MG63 (cell line): ENCODE measurements around the gene FER. TPM values are rescaled to one million over a fixed set of nuclear protein-coding genes. Genes with fewer than 3 reads are reported as not detected.
A peak's percentile ranks its signal among the peaks of the same experiment; 100 is the strongest.

Experiments used
- DNase-seq: peaks from one replicate; pipeline ENCODE4 v3.0.0-alpha.2; 2020
- H3K27me3 ChIP-seq: fragments of 250-450 bp; sonication (Bioruptor Pico); 2 replicates; pipeline ENCODE4 v1.5.1; 2020; ENCODE audit warnings: mild to moderate bottlenecking, moderate library complexity
- H3K36me3 ChIP-seq: fragments of 250-450 bp; sonication (Bioruptor Pico); 2 replicates; pipeline ENCODE4 v1.5.1; 2020; ENCODE audit warnings: mild to moderate bottlenecking, moderate library complexity
- H3K4me3 ChIP-seq: fragments of 250-450 bp; sonication (Bioruptor Pico); 2 replicates; pipeline ENCODE4 v1.5.1; 2020; ENCODE audit warnings: mild to moderate bottlenecking, moderate library complexity
- H3K9me3 ChIP-seq: fragments of 250-450 bp; sonication (Bioruptor Pico); 2 replicates; pipeline ENCODE4 v1.5.1; 2020; ENCODE audit warnings: mild to moderate bottlenecking, moderate library complexity
- total RNA-seq: library from RNA; depleted of rRNA; stranded (reverse); fragments of >200 nt; shearing (Covaris generic); gene quantifications from 2 replicates; pipeline ENCODE4 v1.2.3, GENCODE V29; 2014; ENCODE audit warnings: low replicate concordance

Gene FER
- total RNA-seq, 1 experiment from 2014 or later: 5.9 TPM

DNA sequence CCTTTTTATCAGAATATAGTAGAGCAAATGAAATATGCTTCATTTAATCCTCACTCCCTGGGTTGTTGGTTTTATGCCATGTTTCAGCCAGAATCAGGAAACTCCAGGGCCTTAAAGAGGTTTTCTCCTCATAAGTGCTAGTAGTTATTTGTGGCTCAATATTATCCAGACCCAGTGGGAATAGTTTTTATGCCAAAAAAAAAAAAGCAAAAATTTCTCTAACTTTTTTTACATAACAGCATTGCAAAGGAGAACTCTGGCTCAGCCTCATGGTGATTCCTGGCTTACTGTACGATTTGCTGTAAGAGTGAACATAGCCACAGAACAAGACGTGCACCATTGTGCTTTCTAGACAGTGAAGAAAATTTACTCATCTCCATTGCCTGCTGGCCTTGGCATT is 429.5 kb downstream of the FER start:
- Histone ChIP-seq H3K27me3 (no peaks in the 10 kb centered on the region), H3K9me3 (0 out of 2 replicates have a peak, but pooled peaks cover 2% of the 10 kb centered on the region), H3K4me3 (no peak overlapping the region), H3K36me3 (no peaks in the 10 kb centered on the region)
- DNase-seq: no peak

DNA sequence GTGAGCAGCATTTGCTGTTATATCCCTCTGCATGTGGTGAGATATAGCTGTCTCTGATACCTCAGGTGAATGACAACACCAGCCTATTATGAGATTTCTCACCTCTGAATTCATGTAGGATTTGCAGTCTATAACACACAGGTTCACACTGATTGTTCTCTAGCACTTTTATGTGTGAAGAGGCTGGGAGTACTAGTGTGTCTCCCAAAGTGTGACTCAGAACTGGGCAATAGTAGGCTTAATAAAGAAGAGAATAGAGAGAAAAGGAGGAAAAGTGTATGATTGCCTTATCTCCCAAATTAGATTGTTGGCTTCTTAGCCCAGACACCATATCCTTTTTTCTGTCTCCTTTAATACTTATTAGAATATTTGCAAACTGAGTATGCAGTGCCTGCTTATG is 430.1 kb downstream of the FER start:
- DNase-seq: no peak
- H3K4me3 ChIP-seq: no peak overlapping the region
- no peaks in the 10 kb centered on the region for H3K27me3 ChIP-seq
- H3K9me3 ChIP-seq: 0 out of 2 replicates have a peak, but pooled peaks cover 2% of the 10 kb centered on the region
- H3K36me3 ChIP-seq: no peaks in the 10 kb centered on the region

DNA sequence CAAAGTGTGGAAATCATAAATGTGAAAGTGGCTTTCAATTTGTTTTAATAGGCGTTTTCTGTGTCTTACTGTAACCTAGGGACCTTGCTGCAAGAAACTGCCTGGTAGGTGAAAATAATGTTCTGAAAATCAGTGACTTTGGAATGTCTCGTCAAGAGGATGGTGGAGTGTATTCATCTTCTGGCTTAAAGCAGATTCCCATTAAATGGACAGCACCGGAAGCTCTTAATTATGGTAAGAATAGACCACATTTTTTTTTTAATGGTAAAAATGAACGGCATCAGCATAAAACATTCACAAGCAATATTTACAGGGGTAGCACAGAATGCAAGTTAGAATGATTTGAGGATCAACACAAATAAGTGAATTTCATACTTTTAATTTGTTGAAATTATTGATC is 433.0 kb downstream of the FER start:
- H3K4me3 ChIP-seq: no peak overlapping the region
- H3K9me3 ChIP-seq: 0 out of 2 replicates have a peak, but pooled peaks cover 2% of the 10 kb centered on the region
- DNase-seq: no peak
- H3K27me3 ChIP-seq: no peaks in the 10 kb centered on the region
- H3K36me3 ChIP-seq: no peaks in the 10 kb centered on the region

DNA sequence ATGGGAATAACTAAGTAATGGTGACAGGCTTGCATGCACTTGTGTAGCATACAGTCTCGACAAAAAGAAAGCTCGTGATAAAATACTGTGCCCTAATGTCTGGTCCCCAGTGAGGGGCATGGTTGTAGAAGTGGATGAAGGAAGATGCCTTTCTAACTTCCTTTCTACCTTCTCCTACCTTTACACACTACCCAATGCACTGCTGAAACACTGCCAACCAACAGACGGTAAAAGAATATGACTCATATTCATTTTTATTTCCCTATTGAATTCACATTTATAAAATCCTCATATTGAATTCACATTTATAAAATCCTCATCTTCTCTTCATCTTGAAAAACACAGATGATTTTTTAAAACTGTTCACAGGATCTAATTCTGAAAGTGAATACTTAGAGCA is 439.1 kb downstream of the FER start:
- H3K9me3 ChIP-seq: no peaks in the 10 kb centered on the region
- H3K27me3 ChIP-seq: no peaks in the 10 kb centered on the region
- no peak for DNase-seq
- H3K4me3 ChIP-seq: no peak overlapping the region
- no peaks in the 10 kb centered on the region; the same call in 1 of the 2 replicates for H3K36me3 ChIP-seq

GRCh38 chr5:109191153-109191558 is 443.5 kb downstream of the FER start:
- Histone ChIP-seq H3K36me3 (no peaks in the 10 kb centered on the region; the same call in 1 of the 2 replicates), H3K9me3 (no peaks in the 10 kb centered on the region), H3K4me3 (no peak overlapping the region), H3K27me3 (no peaks in the 10 kb centered on the region)
- DNase-seq: peak; percentile 40

- no peaks in the 10 kb centered on the region for H3K36me3 ChIP-seq
- H3K27me3 ChIP-seq: no peaks in the 10 kb centered on the region
- DNase-seq: no peak
- H3K9me3 ChIP-seq: no peaks in the 10 kb centered on the region
- no peak overlapping the region for H3K4me3 ChIP-seq
These were observed 444.3 kb downstream of the FER start for GRCh38 chr5:109192027-109192426.

- no peaks in the 10 kb centered on the region for H3K27me3 ChIP-seq
- DNase-seq: no peak
- H3K9me3 ChIP-seq: no peaks in the 10 kb centered on the region
- H3K4me3 ChIP-seq: no peak overlapping the region
- no peaks in the 10 kb centered on the region for H3K36me3 ChIP-seq
These were observed 445.0 kb downstream of the FER start for GRCh38 chr5:109192555-109193281.

DNA sequence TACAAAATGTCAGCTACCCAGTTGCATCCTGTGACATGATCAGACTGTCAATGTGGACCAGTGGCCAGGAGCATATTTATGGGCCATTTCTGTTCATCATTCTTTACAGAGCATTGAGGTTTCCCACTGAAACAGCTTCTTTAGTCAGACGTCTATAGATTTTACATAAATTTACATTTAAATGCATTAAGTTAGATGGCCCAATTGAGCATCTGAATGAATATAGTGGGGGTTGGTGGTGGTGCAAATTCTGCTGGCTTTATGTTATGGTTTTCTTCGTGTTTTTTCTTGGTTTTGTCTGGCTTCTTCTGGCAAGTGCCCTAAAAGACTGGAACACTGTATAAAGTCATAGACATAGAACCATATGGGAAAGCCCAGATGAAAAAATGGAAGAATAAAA is 448.0 kb downstream of the FER start:
- Histone ChIP-seq H3K27me3 (no peaks in the 10 kb centered on the region), H3K9me3 (no peaks in the 10 kb centered on the region), H3K4me3 (no peak overlapping the region)

DNA sequence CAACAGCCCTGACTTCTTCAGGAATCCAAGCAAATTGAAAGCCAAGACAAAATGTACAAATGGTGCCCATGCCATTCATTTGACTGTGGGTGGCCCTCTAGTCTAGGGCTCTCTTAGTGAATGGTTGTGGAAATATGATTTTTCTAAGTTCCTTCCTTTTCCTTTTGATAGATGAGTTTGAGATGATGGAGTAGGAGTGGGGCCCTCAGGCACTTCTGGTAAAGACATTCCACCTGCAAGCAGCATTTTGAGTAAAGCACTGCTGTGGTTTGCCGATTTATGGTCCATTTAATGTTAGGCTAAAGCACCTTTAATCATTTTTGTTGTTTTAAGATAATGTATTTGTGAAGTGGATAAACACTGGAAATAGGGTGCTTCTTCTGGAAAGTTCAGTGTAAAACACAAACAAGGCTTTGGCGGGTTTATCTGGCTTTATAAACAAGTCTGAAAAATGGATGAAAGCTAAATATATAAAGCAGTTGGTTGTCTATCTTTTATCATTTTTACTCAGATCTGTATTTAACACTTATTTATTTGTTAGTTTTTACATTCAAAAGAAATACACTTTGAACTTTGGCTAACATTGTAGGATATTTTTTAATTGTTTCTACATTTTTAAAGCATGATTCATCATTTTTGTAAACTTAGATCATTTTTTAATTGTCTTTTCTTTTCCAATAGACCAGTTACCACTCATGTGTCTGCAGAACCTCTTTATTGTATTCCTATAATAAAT is 448.6 kb downstream of the FER start:
- H3K9me3 ChIP-seq: no peaks in the 10 kb centered on the region
- no peak overlapping the region for H3K4me3 ChIP-seq
- H3K36me3 ChIP-seq: no peaks in the 10 kb centered on the region
- DNase-seq: no peak
- H3K27me3 ChIP-seq: no peaks in the 10 kb centered on the region

More for the DNA sequence above, 448.0 kb downstream of the FER start:
- H3K36me3 ChIP-seq: no peaks in the 10 kb centered on the region
- no peak for DNase-seq

- no peak for DNase-seq
- no peaks in the 10 kb centered on the region for H3K9me3 ChIP-seq
- no peak overlapping the region for H3K4me3 ChIP-seq
- H3K36me3 ChIP-seq: no peaks in the 10 kb centered on the region
- no peaks in the 10 kb centered on the region for H3K27me3 ChIP-seq
These were observed 449.1 kb downstream of the FER start for GRCh38 chr5:109196823-109197160.

DNA sequence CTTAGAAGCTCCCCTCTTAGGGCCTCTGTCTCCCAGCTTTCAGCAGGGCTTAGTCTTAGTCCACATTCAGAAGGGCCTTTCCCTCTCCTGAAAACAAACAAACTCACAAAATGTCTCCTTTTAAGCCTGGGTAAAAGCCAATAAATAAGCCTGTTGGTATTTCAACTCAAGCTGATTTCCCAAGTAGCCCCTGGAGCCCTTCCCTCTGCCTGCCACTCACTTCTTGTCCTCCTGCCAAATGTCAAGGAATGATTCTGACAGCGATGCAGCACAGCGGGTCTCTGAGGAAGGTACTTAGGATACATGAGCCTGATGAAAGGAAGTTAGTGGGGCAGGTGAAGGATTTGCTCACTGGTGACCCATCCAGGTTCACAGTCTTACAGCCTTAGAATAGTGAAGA is 451.6 kb downstream of the FER start:
- Histone ChIP-seq H3K9me3 (no peaks in the 10 kb centered on the region), H3K4me3 (no peak overlapping the region), H3K36me3 (no peaks in the 10 kb centered on the region), H3K27me3 (no peaks in the 10 kb centered on the region)
- no peak for DNase-seq

DNA sequence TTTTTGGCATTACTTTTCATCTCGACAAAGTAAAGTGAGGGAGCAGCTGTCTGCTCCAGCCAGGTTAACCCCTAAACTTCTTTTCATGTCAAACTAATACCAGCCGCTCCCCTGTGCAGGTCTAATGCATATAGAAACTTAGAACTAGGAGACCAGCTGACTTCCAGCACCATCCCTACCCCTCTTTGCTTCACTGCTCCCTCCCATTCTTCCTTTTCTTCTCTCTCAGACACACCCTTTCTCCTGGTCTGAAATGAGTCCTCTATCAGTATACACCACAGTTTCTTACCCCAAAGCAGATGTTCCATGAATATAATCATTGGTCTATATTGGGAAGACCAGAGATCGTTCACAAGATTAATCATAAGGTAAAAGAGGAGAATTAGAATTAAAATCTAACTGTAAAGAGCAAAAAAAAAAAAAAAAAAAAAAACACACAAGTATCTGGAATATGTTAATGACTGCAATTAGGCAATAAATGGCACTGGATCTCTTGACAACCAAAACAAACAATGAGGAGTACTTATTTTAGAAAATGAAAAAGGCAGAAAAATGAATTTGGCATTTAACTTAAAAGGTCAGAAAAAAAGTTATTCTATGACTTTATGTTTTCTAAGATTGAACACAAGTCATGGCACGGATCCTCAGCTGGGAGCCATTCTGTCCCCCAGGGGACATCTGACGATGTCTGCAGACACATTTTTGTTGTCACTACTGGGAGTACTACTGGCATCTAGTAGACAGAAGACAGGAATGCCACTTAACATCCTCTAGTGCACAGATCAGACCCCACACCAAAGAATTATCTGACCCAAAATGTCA is 452.3 kb downstream of the FER start:
- Histone ChIP-seq H3K27me3 (no peaks in the 10 kb centered on the region), H3K9me3 (0 out of 2 replicates have a peak, but pooled peaks cover 2% of the 10 kb centered on the region), H3K36me3 (no peaks in the 10 kb centered on the region), H3K4me3 (no peak overlapping the region)
- DNase-seq: no peak

GRCh38 chr5:109215040-109215439 is 467.3 kb downstream of the FER start:
- Histone ChIP-seq H3K4me3 (no peak overlapping the region), H3K9me3 (no peaks in the 10 kb centered on the region; the same call in 1 of the 2 replicates), H3K27me3 (no peaks in the 10 kb centered on the region), H3K36me3 (no peaks in the 10 kb centered on the region)
- no peak for DNase-seq

- no peaks in the 10 kb centered on the region for H3K36me3 ChIP-seq
- DNase-seq: no peak
- no peak overlapping the region for H3K4me3 ChIP-seq
- H3K27me3 ChIP-seq: no peaks in the 10 kb centered on the region
- no peaks in the 10 kb centered on the region; the same call in 1 of the 2 replicates for H3K9me3 ChIP-seq
These were observed 471.1 kb downstream of the FER start for GRCh38 chr5:109218818-109219217.

- Histone ChIP-seq H3K36me3 (no peaks in the 10 kb centered on the region), H3K9me3 (no peaks in the 10 kb centered on the region), H3K27me3 (no peaks in the 10 kb centered on the region), H3K4me3 (no peak overlapping the region)
- no peak for DNase-seq
These were observed 475.8 kb downstream of the FER start for GRCh38 chr5:109223531-109223930.

GRCh38 chr5:109224276-109224882 is 476.7 kb downstream of the FER start:
- Histone ChIP-seq H3K36me3 (no peaks in the 10 kb centered on the region), H3K9me3 (no peaks in the 10 kb centered on the region), H3K27me3 (no peaks in the 10 kb centered on the region), H3K4me3 (no peak overlapping the region)
- DNase-seq: no peak
